ENCODE results near the gene CETN1. TPM values are rescaled to one million over a fixed set of nuclear protein-coding genes. Genes with fewer than 3 reads are reported as not detected.

The CETN1 gene
- total and polyA plus RNA-seq, 2 of the 13 experiments (the other 11 are each of a cell fraction or from before 2014, with no cell fraction given) = not detected

- no peak overlapping the region for H3K4me2 ChIP-seq (ENCODE audit: low read depth, low read length)
- BruUV-seq (replicated peaks) = no TSS peak
- no peaks in the 10 kb centered on the region for H3K36me3 ChIP-seq (replicated peaks in 1 of 2; ENCODE audit: control insufficient read depth in 1 of 2, insufficient read depth in 2 of 2, low read length in 2 of 2)
- TF ChIP-seq MAFK (conservative IDR thresholded peaks at IDR 0.05 in 1 of 2, IDR thresholded peaks at IDR 0.05 in 1 of 2; ENCODE audit: low read length in 2 of 2) (0 out of 4 replicates have a peak, but pooled peaks have one; percentile 6 to 31), FOXC1 (CRISPR knock-in tag; IDR thresholded peaks at IDR 0.05; ENCODE audit: borderline replicate concordance) (no peak), MAFF (IDR thresholded peaks at IDR 0.05; ENCODE audit: low read depth, low read length) (peak; percentile 49)
- DNase-seq (ENCODE audit: low spot score) (no peak), ATAC-seq (no peak), FAIRE-seq (no peak)
- intact Hi-C loops (cut with micrococcal nuclease; ENCODE audit: unreplicated experiment) = no loop called here
- H3K27me3 ChIP-seq (ENCODE audit: control insufficient read depth in 1 of 2, insufficient read depth in 2 of 2, low read length in 2 of 2) = no peaks in the 10 kb centered on the region
- H3K4me3 ChIP-seq (replicated peaks in 1 of 3; ENCODE audit: insufficient read depth in 1 of 3, low read depth in 2 of 3, low read length in 3 of 3) = no peak overlapping the region
- no peaks in the 10 kb centered on the region for H3K9me3 ChIP-seq (ENCODE audit: low read length)
- peaks cover 37% of the 10 kb centered on the region for H3K4me1 ChIP-seq (ENCODE audit: insufficient read depth, low read length)
- no peaks in the 10 kb centered on the region for H4K20me1 ChIP-seq (ENCODE audit: insufficient read depth, low read length)
- H3K9ac ChIP-seq (ENCODE audit: insufficient read depth, low read depth, low read length) = no peak overlapping the region
- H3K79me2 ChIP-seq (ENCODE audit: insufficient read depth, low read length) = no peaks in the 10 kb centered on the region
- H3K27ac ChIP-seq (ENCODE audit: extremely low read length, insufficient read depth, low read length) = no peak overlapping the region
- CTCF ChIA-PET (ENCODE audit: low intra/inter-chr PET ratio, low total read pairs) = no interaction called here
- 61% methylated on average over 3 of the region's 3 CpGs for WGBS (ENCODE audit: low lambda C conversion rate)
- POLR2A ChIA-PET = no interaction called here
- no peak overlapping the region for H2AFZ ChIP-seq (ENCODE audit: low read length)
- in situ Hi-C loops (cut with HindIII; ENCODE audit: extremely low pct_ligation_motif_present, low pct_unique_long_range_greater_than_20kb) = no loop called here
These were observed 13.1 kb upstream of the CETN1 start for GRCh38 chr18:567122-567521.

DNA sequence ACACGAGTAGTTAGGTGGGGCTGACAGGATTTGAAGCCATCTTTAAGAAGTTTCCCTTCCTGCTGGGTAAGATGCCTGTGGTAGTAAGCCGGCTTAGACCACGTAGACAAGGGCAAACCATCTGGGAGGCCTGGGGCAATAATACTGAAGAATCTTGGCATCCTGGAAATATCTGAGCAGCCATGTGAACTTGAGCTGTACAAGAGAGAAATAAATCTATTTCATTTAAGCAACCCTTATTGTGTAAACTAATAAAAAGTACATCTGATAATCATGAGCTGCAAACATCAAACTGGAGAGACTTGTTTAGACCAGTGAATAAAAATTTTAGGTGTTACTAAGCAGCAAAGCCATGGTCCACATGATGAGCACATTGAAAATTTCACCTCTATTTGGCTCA is 11.4 kb upstream of the CETN1 start:
- FAIRE-seq = no peak
- Histone ChIP-seq H3K4me1 (ENCODE audit: insufficient read depth, low read length) (peaks cover 53% of the 10 kb centered on the region), H4K20me1 (ENCODE audit: insufficient read depth, low read length) (no peaks in the 10 kb centered on the region), H3K4me3 (replicated peaks in 1 of 3; ENCODE audit: insufficient read depth in 1 of 3, low read depth in 2 of 3, low read length in 3 of 3) (no peak overlapping the region), H3K9me3 (ENCODE audit: low read length) (no peaks in the 10 kb centered on the region), H3K27ac (ENCODE audit: extremely low read length, insufficient read depth, low read length) (no peak overlapping the region), H3K27me3 (ENCODE audit: control insufficient read depth in 1 of 2, insufficient read depth in 2 of 2, low read length in 2 of 2) (no peaks in the 10 kb centered on the region), H3K4me2 (ENCODE audit: low read depth, low read length) (no peak overlapping the region), H3K79me2 (ENCODE audit: insufficient read depth, low read length) (no peaks in the 10 kb centered on the region), H3K9ac (ENCODE audit: insufficient read depth, low read depth, low read length) (no peak overlapping the region), H2AFZ (ENCODE audit: low read length) (no peak overlapping the region), H3K36me3 (replicated peaks in 1 of 2; ENCODE audit: control insufficient read depth in 1 of 2, insufficient read depth in 2 of 2, low read length in 2 of 2) (no peaks in the 10 kb centered on the region)
- 65% methylated on average over 3 of the region's 3 CpGs for WGBS (ENCODE audit: low lambda C conversion rate)
- in situ Hi-C loops (cut with HindIII; ENCODE audit: extremely low pct_ligation_motif_present, low pct_unique_long_range_greater_than_20kb) (no loop called here), intact Hi-C loops (cut with micrococcal nuclease; ENCODE audit: unreplicated experiment) (no loop called here)
- TF ChIP-seq ZNF264 (CRISPR knock-in tag; IDR thresholded peaks at IDR 0.05) (no peak), ZSCAN9 (CRISPR knock-in tag; IDR thresholded peaks at IDR 0.05; ENCODE audit: borderline replicate concordance) (no peak), ZNF800 (CRISPR knock-in tag; IDR thresholded peaks at IDR 0.05) (no peak), CBFB (CRISPR knock-in tag; IDR thresholded peaks at IDR 0.05) (no peak), ARNT (IDR thresholded peaks at IDR 0.05) (no peak), GATA4 (IDR thresholded peaks at IDR 0.05; ENCODE audit: borderline replicate concordance, low read depth) (no peak), ZNF674 (CRISPR knock-in tag; IDR thresholded peaks at IDR 0.05; ENCODE audit: low read depth) (no peak), ZNF276 (CRISPR knock-in tag; IDR thresholded peaks at IDR 0.05; ENCODE audit: low read depth) (no peak), ZBTB7B (CRISPR knock-in tag; IDR thresholded peaks at IDR 0.05) (no peak), ZBTB25 (CRISPR knock-in tag; IDR thresholded peaks at IDR 0.05) (no peak)
- DNase-seq (ENCODE audit: low spot score) = no peak
- ATAC-seq = no peak
- CTCF ChIA-PET (ENCODE audit: low intra/inter-chr PET ratio, low total read pairs) = no interaction called here
- POLR2A ChIA-PET = no interaction called here
- BruUV-seq (replicated peaks) = no TSS peak

All from HepG2 (cell line).